Effector CD4-positive, alpha-beta T cell (primary cell): ENCODE data around the gene STUM.
"Not testable (repeated sequence)": the region's sequence is repeated elsewhere in the genome, so short reads cannot be mapped to it uniquely, and the experiment has no call there.

Experiments
- DNase-seq: peaks from one replicate; pipeline ENCODE4 v3.0.0-alpha.2; 2020

The STUM gene

DNA sequence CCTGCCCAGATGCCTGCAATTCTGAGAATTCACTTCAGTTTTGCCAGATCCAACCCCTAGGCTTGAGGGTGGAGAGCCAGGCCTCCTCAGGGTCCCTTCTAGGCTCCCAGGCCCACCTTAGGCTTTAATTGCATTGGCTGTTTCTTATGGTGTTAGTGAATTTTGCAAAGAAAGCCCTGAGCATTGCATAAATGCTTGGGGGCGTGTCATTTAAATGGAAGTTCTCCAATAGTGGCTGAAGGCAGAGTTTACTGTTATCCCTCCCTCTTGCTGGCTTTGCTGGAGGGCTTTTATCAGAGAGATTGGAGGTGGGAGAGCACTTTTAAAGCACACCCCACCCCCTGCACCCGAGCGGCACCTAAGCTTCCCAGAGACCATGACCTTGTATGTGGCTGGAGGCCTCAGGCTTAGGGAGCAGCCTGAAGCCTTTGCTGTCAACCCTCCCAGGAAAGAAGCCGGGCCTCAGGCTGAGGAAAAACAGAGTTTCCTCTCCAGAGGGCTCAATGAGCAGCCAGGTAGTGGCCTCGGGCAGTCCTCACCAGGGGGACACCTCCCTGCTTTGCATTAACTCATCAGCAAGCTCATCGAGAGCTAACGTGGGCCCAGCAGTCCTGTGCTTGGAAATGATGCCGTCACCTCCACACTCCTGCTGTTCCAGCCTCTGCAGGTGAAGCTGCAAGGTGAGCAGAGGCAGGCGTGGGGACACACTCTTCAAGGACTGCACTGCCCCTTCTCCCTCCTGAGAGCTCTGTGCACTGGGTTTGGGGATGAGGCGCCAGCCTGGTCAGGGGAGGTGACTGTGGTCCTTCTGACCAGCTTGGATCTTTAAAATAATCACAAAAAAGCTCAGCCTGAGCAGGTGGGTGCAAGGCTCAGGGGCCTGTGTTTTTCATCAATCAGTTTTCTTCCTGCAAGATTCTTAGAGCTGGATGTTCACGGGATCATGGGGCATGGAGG, 58.0 kb downstream of the STUM start:
- DNase-seq = no peak

- DNase-seq = no peak
Observed at GRCh38 chr1:226607268-226607660, 58.7 kb downstream of the STUM start.

DNA sequence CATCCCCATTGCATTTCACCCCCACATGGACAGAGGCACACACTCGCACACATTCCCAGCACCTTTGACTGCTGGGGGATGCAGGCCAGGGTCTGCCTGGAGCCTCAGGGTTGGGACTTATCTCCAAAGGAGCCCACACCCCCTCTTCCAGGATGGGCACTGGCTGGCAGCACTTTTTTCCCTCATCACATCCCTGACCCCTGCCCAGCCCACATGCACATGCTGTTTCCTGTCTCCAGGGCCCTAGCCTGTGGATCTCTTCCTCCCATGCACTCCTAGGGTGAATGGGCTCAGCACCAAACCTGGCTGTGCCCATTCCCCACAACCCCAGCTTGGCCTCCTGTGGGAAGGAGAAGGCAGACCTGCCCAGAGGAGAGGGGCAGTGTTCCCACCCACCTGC, 59.3 kb downstream of the STUM start:
- DNase-seq = no peak

DNA sequence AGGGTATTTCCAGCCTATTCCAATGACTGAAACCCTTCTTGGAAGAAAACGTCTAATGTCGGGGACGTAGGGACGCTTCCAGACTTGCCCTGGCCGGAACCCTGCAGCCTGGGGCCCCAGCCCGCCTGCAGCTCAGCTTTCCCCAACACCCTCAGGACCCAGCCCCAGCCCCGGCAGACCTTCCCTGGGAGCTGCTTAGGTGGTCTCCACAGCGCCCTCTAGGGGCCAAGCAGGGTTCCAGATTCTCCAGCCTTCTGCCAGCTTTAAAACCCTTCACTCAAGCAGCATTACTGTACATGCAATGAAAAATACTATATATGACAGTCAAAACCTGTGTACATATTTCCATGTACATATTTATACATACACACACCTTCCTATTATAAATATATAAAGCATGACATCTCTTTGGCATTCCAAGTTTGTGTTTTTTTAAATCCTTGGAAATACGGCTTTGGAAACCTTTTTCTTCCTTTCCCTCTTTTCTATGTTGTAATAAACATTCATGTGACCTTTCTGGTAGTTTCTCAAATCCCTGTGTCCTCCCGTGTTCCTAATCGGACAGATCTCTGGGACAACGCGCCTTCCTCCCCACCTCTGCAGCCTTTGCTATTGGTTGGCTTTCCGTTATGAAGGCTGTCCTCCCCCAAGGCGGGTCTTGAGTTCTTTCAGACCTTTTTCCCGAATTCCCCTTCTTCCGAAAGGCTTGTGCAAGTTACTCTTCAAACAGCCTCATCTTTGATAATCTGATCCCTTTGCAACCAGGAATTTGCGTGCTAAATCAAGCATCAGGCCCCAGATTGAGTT, 60.3 kb downstream of the STUM start:
- DNase-seq = peak; percentile 59

DNA sequence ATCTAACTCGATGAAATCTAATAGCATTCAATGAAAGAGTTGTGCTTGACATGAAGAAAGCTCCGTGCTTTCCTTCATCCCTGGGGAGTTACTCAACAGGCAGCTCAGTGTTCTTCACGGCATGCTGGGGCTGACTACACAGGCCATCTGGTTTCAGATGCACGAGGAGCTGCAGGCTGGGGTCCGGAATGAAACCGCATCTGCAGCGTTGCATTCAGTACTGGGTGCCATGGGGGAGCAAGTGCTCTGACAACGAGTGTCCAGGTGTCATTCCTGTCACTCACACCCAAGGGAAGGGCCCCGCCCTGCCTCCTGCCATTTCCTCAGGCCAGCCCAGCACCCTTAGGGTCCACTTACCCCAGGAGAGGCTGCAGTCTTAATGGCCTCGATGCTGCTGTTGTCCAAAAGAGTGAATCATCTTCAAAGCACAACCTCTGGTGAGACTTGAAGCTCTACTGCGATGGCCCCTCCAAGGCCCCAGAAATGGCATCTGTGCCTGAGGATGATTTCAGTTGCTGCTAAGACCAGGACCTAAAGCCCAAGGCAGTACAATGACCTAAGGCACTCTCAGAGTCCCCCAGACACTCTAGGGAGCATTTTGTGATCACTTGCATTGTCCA, 61.4 kb downstream of the STUM start:
- DNase-seq = no peak

DNA sequence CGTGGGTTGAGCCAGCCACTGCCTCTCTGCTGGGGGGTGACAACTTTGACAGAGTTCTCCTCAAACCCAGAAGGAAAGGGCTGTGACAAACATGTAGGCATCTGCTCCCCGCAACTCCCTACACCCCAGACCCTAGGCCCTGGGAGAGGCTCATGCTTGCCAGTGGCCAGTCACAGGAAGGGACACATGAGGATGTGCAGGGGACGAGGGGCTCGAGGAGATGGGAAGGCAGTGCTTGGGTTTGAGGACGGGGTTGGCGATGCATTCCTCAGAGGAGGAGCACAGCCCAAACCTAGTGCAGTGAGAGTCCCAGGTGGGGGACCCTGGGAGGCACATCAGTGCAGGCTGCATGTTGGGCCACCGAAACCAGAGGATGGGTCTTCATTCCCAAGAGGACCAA, 62.1 kb downstream of the STUM start:
- DNase-seq = no peak

GRCh38 chr1:226611301-226611700, 62.7 kb downstream of the STUM start:
- no peak for DNase-seq

- not testable (repeated sequence) for DNase-seq
Observed at GRCh38 chr1:226611980-226612379, 63.4 kb downstream of the STUM start.

DNA sequence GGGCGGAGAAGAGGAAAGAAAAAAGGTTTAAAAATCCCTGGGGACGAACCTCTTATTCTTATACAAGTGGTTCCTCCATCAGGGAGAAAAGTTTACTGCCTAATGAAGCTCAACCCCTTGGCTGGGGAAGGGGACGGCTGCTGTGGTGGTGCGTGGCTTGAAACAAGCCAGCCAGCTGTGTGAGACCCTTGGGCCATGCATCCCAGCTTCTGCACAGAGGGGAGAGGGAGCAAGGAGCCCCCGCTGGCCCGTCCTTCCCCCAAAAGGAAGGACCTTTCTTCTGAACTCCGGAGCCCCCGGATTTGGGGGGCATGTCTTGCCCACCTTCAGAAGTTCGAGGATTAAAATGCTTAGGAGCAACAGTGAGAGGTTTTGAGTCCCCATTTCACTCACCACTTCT, 67.3 kb downstream of the STUM start:
- no peak for DNase-seq

- DNase-seq = no peak
Observed at GRCh38 chr1:226616636-226617035, 68.1 kb downstream of the STUM start.

GRCh38 chr1:226617109-226617508, 68.5 kb downstream of the STUM start:
- DNase-seq = no peak

DNA sequence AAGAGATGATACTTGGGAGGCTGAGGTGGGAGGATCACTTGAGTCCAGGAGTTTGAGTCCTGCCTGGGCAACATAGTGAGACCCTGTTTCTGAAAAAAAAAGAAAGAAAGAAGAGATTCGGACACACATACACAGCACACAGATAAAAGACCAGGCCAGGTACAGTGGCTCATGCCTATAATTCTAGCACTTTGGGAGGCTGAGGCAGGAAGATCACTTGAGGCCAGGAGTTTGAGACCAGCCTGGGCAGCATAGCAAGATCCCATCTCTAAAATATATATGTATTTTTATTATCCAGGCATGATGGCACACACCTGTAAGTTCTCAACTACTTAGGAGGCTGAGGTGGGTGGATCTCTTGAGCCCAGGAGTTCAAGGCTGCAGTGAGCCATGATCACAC, 69.2 kb downstream of the STUM start:
- DNase-seq = not testable (repeated sequence)

DNA sequence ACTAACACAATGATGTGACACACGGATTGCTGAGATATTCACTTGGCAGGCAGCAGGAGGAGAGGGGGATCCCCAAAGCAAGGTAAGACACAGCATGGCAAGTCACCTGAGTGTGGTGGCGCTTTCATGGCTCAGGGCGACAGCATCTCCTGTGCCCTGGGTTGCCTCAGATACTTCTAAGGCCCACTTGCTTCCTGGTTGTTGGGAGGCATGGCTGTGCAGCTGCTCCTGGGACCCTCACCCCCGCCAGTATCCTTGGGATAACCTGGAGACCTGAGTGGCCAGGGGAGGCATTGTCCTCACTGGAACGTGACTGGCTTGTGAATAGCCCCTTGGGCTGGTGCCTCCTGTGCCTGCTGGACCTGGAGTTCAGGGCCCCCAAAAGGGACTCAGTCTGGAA, 69.8 kb downstream of the STUM start:
- no peak for DNase-seq

DNA sequence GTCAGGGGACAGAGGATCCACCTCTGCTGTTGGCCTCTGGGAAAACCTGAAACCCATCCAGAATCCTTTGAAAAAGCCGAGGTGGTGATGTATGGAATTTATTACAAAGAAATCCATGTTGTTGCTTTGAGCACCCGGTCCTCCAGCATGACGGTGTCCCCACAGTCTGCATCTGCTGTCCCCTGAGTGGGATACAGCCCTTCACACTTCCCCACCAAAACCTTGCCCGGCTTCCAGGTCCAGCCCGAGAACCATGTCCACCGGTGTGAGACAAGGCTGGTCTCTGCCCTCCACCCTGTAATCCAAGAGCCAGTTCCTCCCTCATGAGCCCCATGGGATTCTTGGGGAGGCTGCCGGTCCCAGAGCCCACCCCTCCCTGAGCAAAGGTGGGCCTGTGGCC, 70.5 kb downstream of the STUM start:
- DNase-seq = no peak

GRCh38 chr1:226622012-226622411, 73.4 kb downstream of the STUM start:
- no peak for DNase-seq

GRCh38 chr1:226624526-226624925, 76.0 kb downstream of the STUM start:
- DNase-seq = no peak

- no peak for DNase-seq
Observed at GRCh38 chr1:226625326-226625725, 76.8 kb downstream of the STUM start.

DNA sequence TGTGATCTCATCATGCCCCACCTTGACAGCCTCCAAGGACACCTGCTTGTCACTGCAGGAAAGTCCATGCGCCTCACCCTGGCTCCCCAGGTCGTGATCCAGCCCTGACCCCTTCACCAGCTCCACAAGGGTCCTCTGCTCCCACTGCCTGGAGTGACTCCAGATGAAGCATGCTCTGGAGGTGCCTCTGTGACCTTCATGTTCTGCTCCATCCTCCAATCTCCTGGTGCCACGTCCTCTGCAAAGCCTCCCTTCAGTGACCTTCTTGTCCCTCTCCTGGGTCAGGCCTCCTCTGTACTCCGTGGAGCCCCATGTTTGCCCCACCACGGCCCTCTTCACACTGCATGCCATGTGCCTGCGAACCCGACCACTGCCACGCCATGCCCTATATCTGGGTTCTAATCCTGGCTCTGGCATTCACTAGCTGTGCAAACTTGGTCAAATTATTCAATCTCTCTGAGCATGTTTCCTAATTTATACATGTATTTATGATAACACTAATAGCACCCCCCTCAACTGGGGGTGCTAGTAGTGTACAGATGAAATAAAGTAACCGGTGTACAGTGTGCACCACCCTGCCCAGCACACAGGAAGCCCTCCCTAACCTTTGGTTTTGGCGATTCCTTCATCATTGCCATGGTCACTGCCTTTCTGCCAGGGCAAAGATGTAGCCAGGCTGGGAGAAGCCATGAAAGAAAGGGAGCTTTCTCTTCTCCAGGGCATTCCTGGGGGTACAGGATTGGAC, 77.4 kb downstream of the STUM start:
- DNase-seq = no peak

DNA sequence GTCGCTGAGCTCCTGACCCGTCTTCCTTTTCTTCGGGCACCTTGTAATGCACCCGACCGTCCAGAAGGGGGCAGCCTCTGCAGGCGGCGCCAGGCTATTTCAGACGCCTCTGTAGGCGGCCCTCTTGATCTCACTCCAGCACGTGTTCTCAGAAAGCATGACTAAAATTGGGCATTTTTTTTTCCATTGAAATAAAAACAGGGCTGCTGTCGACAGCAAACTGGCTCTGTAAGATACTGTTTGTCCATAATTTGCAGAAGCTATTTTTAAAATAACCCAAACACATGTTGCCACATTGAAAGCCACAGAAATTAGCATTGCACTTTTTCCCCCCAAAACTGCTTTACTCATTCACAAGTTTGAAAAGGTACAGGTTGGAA, 78.0 kb downstream of the STUM start:
- peak; percentile 64 for DNase-seq

- no peak for DNase-seq
Observed at GRCh38 chr1:226627050-226627755, 78.6 kb downstream of the STUM start.

DNA sequence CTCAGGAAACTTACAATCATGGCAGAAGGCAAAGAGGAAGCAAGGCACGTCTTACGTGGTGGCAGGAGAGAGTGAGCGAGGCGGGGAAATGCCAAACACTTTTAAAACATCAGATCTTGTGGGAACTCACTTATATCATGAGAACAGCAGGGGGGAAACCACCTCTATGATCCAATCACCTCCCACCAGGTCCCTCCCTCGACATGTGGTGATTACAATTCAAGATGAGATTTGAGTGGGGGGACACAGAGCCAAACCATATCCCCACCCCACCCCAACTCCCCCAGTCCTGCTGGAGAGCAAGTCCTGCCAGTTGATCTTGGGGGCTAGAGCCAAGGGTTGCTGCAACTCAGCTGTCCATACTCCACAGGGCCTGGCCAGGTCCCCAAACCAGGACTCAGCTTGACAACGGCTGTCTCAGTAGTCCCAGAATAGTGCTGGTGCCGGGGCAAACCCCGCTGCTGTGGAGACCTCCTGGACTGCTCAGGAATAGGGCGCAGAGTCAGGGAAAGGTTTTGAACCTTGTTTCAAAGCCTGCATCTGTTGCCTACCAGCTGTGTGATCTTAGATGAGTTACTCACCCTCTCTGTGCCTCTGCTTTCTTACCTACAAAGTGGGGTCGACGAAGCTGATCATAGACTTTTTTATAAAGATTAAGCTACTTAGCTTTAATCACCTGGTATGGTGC, 79.5 kb downstream of the STUM start:
- DNase-seq = no peak
